K562 (cell line): ENCODE results near the gene ATP8B2. TPM values are rescaled to one million over a fixed set of nuclear protein-coding genes. Genes with fewer than 3 reads are reported as not detected.
A peak's percentile ranks its signal among the peaks of the same experiment; 100 is the strongest.

Experiments
- CBX2 ChIP-seq: fragments of 200-600 bp; sonication (generic); IDR thresholded peaks from one replicate; pipeline ENCODE4 v1.6.1; 2012; ENCODE audit warnings: mild to moderate bottlenecking, low read length, inconsistent platforms; ENCODE audit not compliant: insufficient read depth, poor library complexity, severe bottlenecking
- CCNT2 ChIP-seq: IDR thresholded peaks from 2 replicates; pipeline ENCODE4 v1.6.1; 2011; ENCODE audit warnings: borderline replicate concordance, low read depth, mild to moderate bottlenecking, moderate library complexity, mixed read lengths, low read length; ENCODE audit not compliant: insufficient read length; ENCODE audit errors: extremely low read depth
- DDX20 ChIP-seq: fragments of 450-650 bp; IDR thresholded peaks from 2 replicates; pipeline ENCODE4 v1.6.1; 2016; ENCODE audit warnings: missing genetic modification characterization, low read depth, mild to moderate bottlenecking, missing compliant biosample characterization, moderate library complexity
- EZH2 ChIP-seq: IDR thresholded peaks from 2 replicates; pipeline ENCODE4 v1.6.1; 2012; ENCODE audit warnings: low read depth, mild to moderate bottlenecking, inconsistent platforms, low read length, borderline replicate concordance
- GABPB1 ChIP-seq: sonication (generic); formaldehyde crosslinking; IDR thresholded peaks from 2 replicates; pipeline ENCODE4 v1.8.0; 2022; ENCODE audit warnings: mild to moderate bottlenecking, missing genetic modification reagents
- LEF1 ChIP-seq: fragments of 450-650 bp; IDR thresholded peaks from 2 replicates; pipeline ENCODE4 v1.6.1; 2016; ENCODE audit warnings: mild to moderate bottlenecking
- MEIS2 ChIP-seq: fragments of 450-650 bp; IDR thresholded peaks from 2 replicates; pipeline ENCODE4 v1.6.1; 2014; ENCODE audit warnings: mild to moderate bottlenecking; ENCODE audit not compliant: partially characterized antibody
- RBM17 ChIP-seq: fragments of 200-400 bp; formaldehyde crosslinking; IDR thresholded peaks from 2 replicates; pipeline ENCODE4 v1.6.1; 2017; ENCODE audit warnings: low read depth, mild to moderate bottlenecking, low read length, borderline replicate concordance
- STAT5A ChIP-seq: IDR thresholded peaks from 2 replicates; pipeline ENCODE4 v1.6.1; 2012; ENCODE audit warnings: low read length, inconsistent platforms, borderline replicate concordance
- STAT5B ChIP-seq: fragments of 250-450 bp; sonication (Bioruptor Pico); IDR thresholded peaks from 2 replicates; pipeline ENCODE4 v1.8.0; 2021; ENCODE audit warnings: mild to moderate bottlenecking, inconsistent platforms
- SUPT5H ChIP-seq: fragments of 450-650 bp; IDR thresholded peaks from 2 replicates; pipeline ENCODE4 v1.6.1; 2016
- TAF15 ChIP-seq: fragments of 200-400 bp; formaldehyde crosslinking; IDR thresholded peaks from 2 replicates; pipeline ENCODE4 v1.6.1; 2017; ENCODE audit warnings: mild to moderate bottlenecking, low read depth, low read length, moderate library complexity
- ZNF586 ChIP-seq: fragments of 450-650 bp; formaldehyde crosslinking; conservative IDR thresholded peaks from 2 replicates; pipeline ENCODE4 v1.4.0; 2020; ENCODE audit warnings: mild to moderate bottlenecking, moderate library complexity
- polyA plus RNA-seq, 8 experiments: library from polyadenylated mRNA; depleted of rRNA in 4 of 8; stranded (reverse) in 5 of 8; unstranded in 3 of 8; fragments of >200 nt; fragmentation: Nextera tagmentation in 2 of 8; fragmentation: Illumina TruSeq in 1 of 8; extraction: Ambion mirVana in 2 of 8; extraction: Trizol in 1 of 8; gene quantifications; 2 replicates each; pipeline versions ENCODE4 v1.2.1 to v1.2.3, GENCODE V29; 2011 to 2014; ENCODE audit warnings: inconsistent platforms in 1 of 8, missing spikeins in 1 of 8
- total RNA-seq, 7 experiments: library from RNA; depleted of rRNA in 6 of 7; stranded (reverse); fragments of >200 nt in 6 of 7; fragmentation: Illumina TruSeq in 2 of 7; extraction: Trizol in 2 of 7; gene quantifications; 2 replicates each; pipeline versions ENCODE4 v1.2.1 to v1.2.3, GENCODE V29; 2011 to 2021; ENCODE audit warnings: low replicate concordance in 1 of 7
- TF ChIP-seq, protein P1 (sequence below): fragments of 450-650 bp; IDR thresholded peaks from 2 replicates; pipeline ENCODE4 v1.6.1; 2016; ENCODE audit warnings: mild to moderate bottlenecking, moderate library complexity
- TF ChIP-seq, protein P2 (sequence below): sonication (generic); formaldehyde crosslinking; IDR thresholded peaks from 2 replicates; pipeline ENCODE4 v1.8.1; 2022; ENCODE audit warnings: missing genetic modification reagents

ATP8B2 gene
- total and polyA plus RNA-seq, 9 of the 15 experiments (the other 6 are each of a cell fraction or from before 2014, with no cell fraction given) = 0.27 to 33.2 (median 18.4) TPM

DNA sequence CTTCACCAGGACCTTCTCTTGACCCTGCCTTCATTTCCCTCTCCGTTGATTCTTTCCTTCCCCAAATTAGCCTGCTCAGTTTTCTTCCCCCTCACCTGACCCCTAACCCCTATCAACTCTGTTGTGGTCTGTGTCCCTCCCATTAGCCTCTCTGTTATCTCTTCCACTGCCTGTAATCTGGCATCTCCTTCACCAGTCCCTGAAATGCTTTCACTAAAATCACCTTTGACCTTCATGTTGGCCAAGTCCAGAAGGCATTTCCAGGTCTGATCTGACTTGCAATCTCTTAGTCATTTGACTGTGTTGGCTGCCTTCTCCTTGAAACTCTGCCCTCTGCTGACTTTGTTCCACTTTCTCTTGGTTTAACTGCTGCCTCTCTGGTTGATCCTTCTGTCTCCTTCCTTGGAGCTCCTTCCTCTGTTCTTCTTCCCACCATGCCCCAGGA, 28.2 kb downstream of the ATP8B2 start (continued):
- TF ChIP-seq, protein P1, sequence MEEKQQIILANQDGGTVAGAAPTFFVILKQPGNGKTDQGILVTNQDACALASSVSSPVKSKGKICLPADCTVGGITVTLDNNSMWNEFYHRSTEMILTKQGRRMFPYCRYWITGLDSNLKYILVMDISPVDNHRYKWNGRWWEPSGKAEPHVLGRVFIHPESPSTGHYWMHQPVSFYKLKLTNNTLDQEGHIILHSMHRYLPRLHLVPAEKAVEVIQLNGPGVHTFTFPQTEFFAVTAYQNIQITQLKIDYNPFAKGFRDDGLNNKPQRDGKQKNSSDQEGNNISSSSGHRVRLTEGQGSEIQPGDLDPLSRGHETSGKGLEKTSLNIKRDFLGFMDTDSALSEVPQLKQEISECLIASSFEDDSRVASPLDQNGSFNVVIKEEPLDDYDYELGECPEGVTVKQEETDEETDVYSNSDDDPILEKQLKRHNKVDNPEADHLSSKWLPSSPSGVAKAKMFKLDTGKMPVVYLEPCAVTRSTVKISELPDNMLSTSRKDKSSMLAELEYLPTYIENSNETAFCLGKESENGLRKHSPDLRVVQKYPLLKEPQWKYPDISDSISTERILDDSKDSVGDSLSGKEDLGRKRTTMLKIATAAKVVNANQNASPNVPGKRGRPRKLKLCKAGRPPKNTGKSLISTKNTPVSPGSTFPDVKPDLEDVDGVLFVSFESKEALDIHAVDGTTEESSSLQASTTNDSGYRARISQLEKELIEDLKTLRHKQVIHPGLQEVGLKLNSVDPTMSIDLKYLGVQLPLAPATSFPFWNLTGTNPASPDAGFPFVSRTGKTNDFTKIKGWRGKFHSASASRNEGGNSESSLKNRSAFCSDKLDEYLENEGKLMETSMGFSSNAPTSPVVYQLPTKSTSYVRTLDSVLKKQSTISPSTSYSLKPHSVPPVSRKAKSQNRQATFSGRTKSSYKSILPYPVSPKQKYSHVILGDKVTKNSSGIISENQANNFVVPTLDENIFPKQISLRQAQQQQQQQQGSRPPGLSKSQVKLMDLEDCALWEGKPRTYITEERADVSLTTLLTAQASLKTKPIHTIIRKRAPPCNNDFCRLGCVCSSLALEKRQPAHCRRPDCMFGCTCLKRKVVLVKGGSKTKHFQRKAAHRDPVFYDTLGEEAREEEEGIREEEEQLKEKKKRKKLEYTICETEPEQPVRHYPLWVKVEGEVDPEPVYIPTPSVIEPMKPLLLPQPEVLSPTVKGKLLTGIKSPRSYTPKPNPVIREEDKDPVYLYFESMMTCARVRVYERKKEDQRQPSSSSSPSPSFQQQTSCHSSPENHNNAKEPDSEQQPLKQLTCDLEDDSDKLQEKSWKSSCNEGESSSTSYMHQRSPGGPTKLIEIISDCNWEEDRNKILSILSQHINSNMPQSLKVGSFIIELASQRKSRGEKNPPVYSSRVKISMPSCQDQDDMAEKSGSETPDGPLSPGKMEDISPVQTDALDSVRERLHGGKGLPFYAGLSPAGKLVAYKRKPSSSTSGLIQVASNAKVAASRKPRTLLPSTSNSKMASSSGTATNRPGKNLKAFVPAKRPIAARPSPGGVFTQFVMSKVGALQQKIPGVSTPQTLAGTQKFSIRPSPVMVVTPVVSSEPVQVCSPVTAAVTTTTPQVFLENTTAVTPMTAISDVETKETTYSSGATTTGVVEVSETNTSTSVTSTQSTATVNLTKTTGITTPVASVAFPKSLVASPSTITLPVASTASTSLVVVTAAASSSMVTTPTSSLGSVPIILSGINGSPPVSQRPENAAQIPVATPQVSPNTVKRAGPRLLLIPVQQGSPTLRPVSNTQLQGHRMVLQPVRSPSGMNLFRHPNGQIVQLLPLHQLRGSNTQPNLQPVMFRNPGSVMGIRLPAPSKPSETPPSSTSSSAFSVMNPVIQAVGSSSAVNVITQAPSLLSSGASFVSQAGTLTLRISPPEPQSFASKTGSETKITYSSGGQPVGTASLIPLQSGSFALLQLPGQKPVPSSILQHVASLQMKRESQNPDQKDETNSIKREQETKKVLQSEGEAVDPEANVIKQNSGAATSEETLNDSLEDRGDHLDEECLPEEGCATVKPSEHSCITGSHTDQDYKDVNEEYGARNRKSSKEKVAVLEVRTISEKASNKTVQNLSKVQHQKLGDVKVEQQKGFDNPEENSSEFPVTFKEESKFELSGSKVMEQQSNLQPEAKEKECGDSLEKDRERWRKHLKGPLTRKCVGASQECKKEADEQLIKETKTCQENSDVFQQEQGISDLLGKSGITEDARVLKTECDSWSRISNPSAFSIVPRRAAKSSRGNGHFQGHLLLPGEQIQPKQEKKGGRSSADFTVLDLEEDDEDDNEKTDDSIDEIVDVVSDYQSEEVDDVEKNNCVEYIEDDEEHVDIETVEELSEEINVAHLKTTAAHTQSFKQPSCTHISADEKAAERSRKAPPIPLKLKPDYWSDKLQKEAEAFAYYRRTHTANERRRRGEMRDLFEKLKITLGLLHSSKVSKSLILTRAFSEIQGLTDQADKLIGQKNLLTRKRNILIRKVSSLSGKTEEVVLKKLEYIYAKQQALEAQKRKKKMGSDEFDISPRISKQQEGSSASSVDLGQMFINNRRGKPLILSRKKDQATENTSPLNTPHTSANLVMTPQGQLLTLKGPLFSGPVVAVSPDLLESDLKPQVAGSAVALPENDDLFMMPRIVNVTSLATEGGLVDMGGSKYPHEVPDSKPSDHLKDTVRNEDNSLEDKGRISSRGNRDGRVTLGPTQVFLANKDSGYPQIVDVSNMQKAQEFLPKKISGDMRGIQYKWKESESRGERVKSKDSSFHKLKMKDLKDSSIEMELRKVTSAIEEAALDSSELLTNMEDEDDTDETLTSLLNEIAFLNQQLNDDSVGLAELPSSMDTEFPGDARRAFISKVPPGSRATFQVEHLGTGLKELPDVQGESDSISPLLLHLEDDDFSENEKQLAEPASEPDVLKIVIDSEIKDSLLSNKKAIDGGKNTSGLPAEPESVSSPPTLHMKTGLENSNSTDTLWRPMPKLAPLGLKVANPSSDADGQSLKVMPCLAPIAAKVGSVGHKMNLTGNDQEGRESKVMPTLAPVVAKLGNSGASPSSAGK = no peak
- TF ChIP-seq RBM17 (no peak), STAT5A (peak; percentile 50; the same call in 1 of the 2 replicates), GABPB1 (CRISPR knock-in tag) (no peak), STAT5B (CRISPR knock-in tag) (no peak), DDX20 (tag) (no peak), SUPT5H (no peak), LEF1 (peak; percentile 87), CBX2 (no peak), TAF15 (no peak), ZNF586 (no peak), MEIS2 (peak; percentile 43), EZH2 (no peak), CCNT2 (no peak)
- TF ChIP-seq, protein P2, sequence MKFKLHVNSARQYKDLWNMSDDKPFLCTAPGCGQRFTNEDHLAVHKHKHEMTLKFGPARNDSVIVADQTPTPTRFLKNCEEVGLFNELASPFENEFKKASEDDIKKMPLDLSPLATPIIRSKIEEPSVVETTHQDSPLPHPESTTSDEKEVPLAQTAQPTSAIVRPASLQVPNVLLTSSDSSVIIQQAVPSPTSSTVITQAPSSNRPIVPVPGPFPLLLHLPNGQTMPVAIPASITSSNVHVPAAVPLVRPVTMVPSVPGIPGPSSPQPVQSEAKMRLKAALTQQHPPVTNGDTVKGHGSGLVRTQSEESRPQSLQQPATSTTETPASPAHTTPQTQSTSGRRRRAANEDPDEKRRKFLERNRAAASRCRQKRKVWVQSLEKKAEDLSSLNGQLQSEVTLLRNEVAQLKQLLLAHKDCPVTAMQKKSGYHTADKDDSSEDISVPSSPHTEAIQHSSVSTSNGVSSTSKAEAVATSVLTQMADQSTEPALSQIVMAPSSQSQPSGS = no peak
